A549 (cell line): ENCODE measurements around the gene IGFBP5. TPM values are rescaled to one million over a fixed set of nuclear protein-coding genes. Genes with fewer than 3 reads are reported as not detected.
A peak's percentile ranks its signal among the peaks of the same experiment; 100 is the strongest.

Experiments
- ATAC-seq, 2 experiments: fragments of 200-7000 bp in 1 of 2; fragments of >200 bp in 1 of 2; cut with Nextera tagmentation in 1 of 2; cut with Tn5 transposase in 1 of 2; 3 replicates each; pipeline versions ENCODE4 v1.8.0 to v1.9.1; 2018 to 2020; ENCODE audit warnings: mild to moderate bottlenecking in 1 of 2, moderate library complexity in 1 of 2
- CTCF ChIA-PET: fragments of 300-600 bp; sonication (Branson Sonifier 250); formaldehyde crosslinking; extraction: SDS; loops from one replicate; lab custom pipeline; 2021; ENCODE audit warnings: antibody characterized with exemption, inconsistent platforms; lab: Yijun Ruan, JAX
- POLR2A ChIA-PET: fragments of 350-600 bp; formaldehyde crosslinking; extraction: SDS; loops from one replicate; lab custom pipeline; 2021; ENCODE audit warnings: antibody characterized with exemption, inconsistent platforms; lab: Yijun Ruan, JAX
- DNase-seq, 2 experiments: peaks; one replicate each; pipeline versions ENCODE4 v3.0.0 to v3.0.0-alpha.2; 2011 to 2016; ENCODE audit warnings: low read depth in 1 of 2, low spot score in 1 of 2
- FAIRE-seq: peaks from 2 replicates; lab custom pipeline; 2011; peaks lifted over from hg19 to GRCh38; lab: Jason Lieb, UNC
- H3K27ac ChIP-seq, 2 experiments: fragments of >200 bp; sonication (Bioruptor Twin); formaldehyde crosslinking; 3 replicates each; pipeline ENCODE4 v1.5.1; 2016 to 2017
- H3K4me1 ChIP-seq: fragments of >200 bp; sonication (Bioruptor Twin); formaldehyde crosslinking; 3 replicates; pipeline ENCODE4 v1.6.1; 2016
- H3K4me2 ChIP-seq: fragments of >200 bp; sonication (Bioruptor Twin); formaldehyde crosslinking; 3 replicates; pipeline ENCODE4 v1.6.1; 2016
- H3K4me3 ChIP-seq: fragments of >200 bp; sonication (Bioruptor Twin); formaldehyde crosslinking; 3 replicates; pipeline ENCODE4 v1.5.1; 2016
- H3K9me3 ChIP-seq: fragments of >200 bp; sonication (Bioruptor Twin); formaldehyde crosslinking; 3 replicates; pipeline ENCODE4 v1.6.1; 2016
- ATOH8 ChIP-seq: fragments of 250-450 bp; sonication (Bioruptor Pico); IDR thresholded peaks from 2 replicates; pipeline ENCODE4 v1.5.0; 2020; ENCODE audit warnings: low read depth, mild to moderate bottlenecking, moderate library complexity
- CEBPB ChIP-seq, 2 experiments: fragments of >200 bp in 1 of 2; sonication (Bioruptor Twin) in 1 of 2; formaldehyde crosslinking in 1 of 2; IDR thresholded peaks; 2 replicates each; pipeline ENCODE4 v1.6.1; 2012 to 2016
- CTCF ChIP-seq: fragments of >200 bp; sonication (Bioruptor Twin); formaldehyde crosslinking; IDR thresholded peaks from 3 replicates; pipeline ENCODE4 v1.5.1; 2016
- EHF ChIP-seq: fragments of 250-450 bp; sonication (Bioruptor Pico); IDR thresholded peaks from 2 replicates; pipeline ENCODE4 v1.5.0; 2020; ENCODE audit warnings: mild to moderate bottlenecking
- ESRRA ChIP-seq: fragments of 150-350 bp; IDR thresholded peaks from 2 replicates; pipeline ENCODE4 v1.6.1; 2014; ENCODE audit warnings: mild to moderate bottlenecking, low read length, borderline replicate concordance
- FOSL2 ChIP-seq, 2 experiments: fragments of 450-650 bp in 1 of 2; fragments of >200 bp in 1 of 2; sonication (Bioruptor Twin) in 1 of 2; formaldehyde crosslinking; IDR thresholded peaks; 2 replicates each; pipeline versions ENCODE4 v1.5.0 to v1.6.1; 2016 to 2020; ENCODE audit warnings: mild to moderate bottlenecking in 1 of 2, moderate library complexity in 1 of 2
- HDAC2 ChIP-seq: fragments of 200-600 bp; sonication (generic); IDR thresholded peaks from 2 replicates; pipeline ENCODE4 v1.6.1; 2016
- HES2 ChIP-seq: fragments of >200 bp; sonication (Bioruptor Twin); formaldehyde crosslinking; IDR thresholded peaks from 2 replicates; pipeline ENCODE4 v1.6.1; 2016
- HEYL ChIP-seq: fragments of 250-450 bp; sonication (Bioruptor Pico); IDR thresholded peaks from 2 replicates; pipeline ENCODE4 v1.8.0; 2021; ENCODE audit warnings: mild to moderate bottlenecking, moderate library complexity
- HOXB5 ChIP-seq: fragments of 250-450 bp; sonication (Bioruptor Pico); IDR thresholded peaks from 2 replicates; pipeline ENCODE4 v1.5.0; 2020; ENCODE audit warnings: mild to moderate bottlenecking, moderate library complexity
- KDM1A ChIP-seq: fragments of 200-600 bp; sonication (generic); IDR thresholded peaks from 2 replicates; pipeline ENCODE4 v1.6.1; 2016; ENCODE audit warnings: low read depth, mild to moderate bottlenecking
- MAZ ChIP-seq: fragments of 150-350 bp; IDR thresholded peaks from 2 replicates; pipeline ENCODE4 v1.6.1; 2014; ENCODE audit warnings: antibody characterized with exemption, low read depth, low read length, borderline replicate concordance
- MYC ChIP-seq: IDR thresholded peaks from 2 replicates; pipeline ENCODE4 v1.6.1; 2012; ENCODE audit warnings: mild to moderate bottlenecking, inconsistent platforms, low read length, improper control_type of control experiment, borderline replicate concordance
- NFE2L2 ChIP-seq: fragments of 150-350 bp; conservative IDR thresholded peaks from 2 replicates; pipeline ENCODE4 v1.6.1; 2014; ENCODE audit warnings: low read length
- PHF8 ChIP-seq: fragments of 200-600 bp; sonication (generic); IDR thresholded peaks from 2 replicates; pipeline ENCODE4 v1.6.1; 2016; ENCODE audit warnings: low read depth, mild to moderate bottlenecking, antibody characterized with exemption, moderate library complexity, borderline replicate concordance
- POLR2A ChIP-seq: IDR thresholded peaks from 2 replicates; pipeline ENCODE4 v1.6.1; 2012; ENCODE audit warnings: mild to moderate bottlenecking, low read length
- RAD21 ChIP-seq, 2 experiments: fragments of >200 bp in 1 of 2; sonication (Bioruptor Twin) in 1 of 2; formaldehyde crosslinking in 1 of 2; IDR thresholded peaks in 1 of 2; conservative IDR thresholded peaks in 1 of 2; 2 replicates in 1 of 2; 3 replicates in 1 of 2; pipeline ENCODE4 v1.6.1; 2012 to 2018; ENCODE audit warnings: inconsistent platforms in 1 of 2
- RFX5 ChIP-seq: fragments of 450-650 bp; IDR thresholded peaks from 2 replicates; pipeline ENCODE4 v1.7.1; 2014; ENCODE audit warnings: antibody characterized with exemption, mild to moderate bottlenecking, moderate library complexity
- TFCP2L1 ChIP-seq: fragments of 250-450 bp; sonication (Bioruptor Pico); IDR thresholded peaks from 2 replicates; pipeline ENCODE4 v1.5.0; 2021; ENCODE audit warnings: mild to moderate bottlenecking
- ZC3H11A ChIP-seq: fragments of 450-650 bp; IDR thresholded peaks from 2 replicates; pipeline ENCODE4 v1.6.1; 2014; ENCODE audit warnings: antibody characterized with exemption, mild to moderate bottlenecking
- ZFP36 ChIP-seq: fragments of 450-650 bp; IDR thresholded peaks from 2 replicates; pipeline ENCODE4 v1.6.1; 2014; ENCODE audit warnings: borderline replicate concordance; ENCODE audit not compliant: partially characterized antibody
- WGBS: methylation state at CpG from one replicate; pipeline ENCODE4 v1.1.6; 2017; ENCODE audit errors: missing lambda C conversion rate; 5-methylcytosine and 5-hydroxymethylcytosine counted together
- polyA minus RNA-seq: library from RNA; depleted of rRNA, polyadenylated mRNA; stranded (reverse); fragments of >200 nt; gene quantifications from 2 replicates; pipeline ENCODE4 v1.2.3, GENCODE V29; 2011; rRNA and poly(A)+ RNA removed
- polyA plus RNA-seq, 4 experiments: library from polyadenylated mRNA; depleted of rRNA in 3 of 4; stranded (reverse); fragments of >200 nt; fragmentation: RNase III in 1 of 4; extraction: RNeasy Plus Mini Kit Qiagen cat#74134 plus additional on column Dnase treatment in 1 of 4; gene quantifications; 2 replicates in 3 of 4; 3 replicates in 1 of 4; pipeline ENCODE4 v1.2.3, GENCODE V29; 2011 to 2017

The IGFBP5 gene
- polyA plus RNA-seq (2011; rRNA removed) (0.97 and 1.5 TPM in 2 replicates), polyA plus RNA-seq (2017; fragmentation: RNase III; extraction: RNeasy Plus Mini Kit Qiagen cat#74134 plus additional on column Dnase treatment) (0.20 to 0.46 TPM (median 0.23 TPM) in 3 replicates), polyA minus RNA-seq (1.7 and 3.4 TPM in 2 replicates)
- polyA plus RNA-seq (2012; cell fraction: cytosol; rRNA removed), result 1.5 and 1.9 TPM in 2 replicates
- 2.2 and 4.9 TPM in 2 replicates for polyA plus RNA-seq (2012; cell fraction: nucleus; rRNA removed)

- Histone ChIP-seq H3K27ac (peak within 1 kb of the TSS in 1 of 2 experiments; percentile 53; a peak in 2 of 6 replicates), H3K9me3 (no peaks in the 10 kb centered on the region), H3K4me2 (peak within 1 kb of the TSS; percentile 94), H3K4me1 (peaks cover 31% of the 10 kb centered on the region; the same call in 2 of the 3 replicates), H3K4me3 (peak within 1 kb of the TSS; percentile 52)
- ChIA-PET POLR2A (no interaction called here), CTCF (interaction anchor here (0.6 to 3.4 kb wide), 7 partner anchors 13 to 1207 kb away, joined by 3 to 10 read pairs (median 3); no protein-coding TSS in a partner anchor)
- 56% methylated on average over 16 of the region's 16 CpGs for WGBS
- ATAC-seq, result no peak
- FAIRE-seq, result no peak
- no peak for DNase-seq
- TF ChIP-seq CTCF (0 out of 3 replicates have a peak, but pooled peaks have one; percentile 5), HOXB5 (no peak)
Observed at GRCh38 chr2:216695401-216695821, at the start of gene IGFBP5. Gene IGFBP5 (minus strand): TSS chr2:216695549. CDS start chr2:216694775, 774 bp downstream.

GRCh38 chr2:216743781-216744180, 48.4 kb upstream of the IGFBP5 start:
- POLR2A ChIA-PET, result no interaction called here
- no peak for ATAC-seq

GRCh38 chr2:216742411-216742810, 47.1 kb upstream of the IGFBP5 start:
- DNase-seq, result no peak
- ChIA-PET CTCF (no interaction called here), POLR2A (no interaction called here)
- Histone ChIP-seq H3K4me1 (no peaks in the 10 kb centered on the region), H3K4me3 (no peak overlapping the region), H3K27ac (no peak overlapping the region), H3K9me3 (0 out of 3 replicates have a peak, but pooled peaks cover 4% of the 10 kb centered on the region), H3K4me2 (no peak overlapping the region)
- TF ChIP-seq HEYL (no peak), CEBPB (IDR thresholded peaks at IDR 0.05) (no peak)
- no peak for FAIRE-seq
- WGBS, result 63% methylated on average over 3 of the region's 3 CpGs
- ATAC-seq, result no peak

More at GRCh38 chr2:216743781-216744180, 48.4 kb upstream of the IGFBP5 start:
- Histone ChIP-seq H3K27ac (no peak overlapping the region), H3K9me3 (0 out of 3 replicates have a peak, but pooled peaks cover 4% of the 10 kb centered on the region), H3K4me2 (no peak overlapping the region), H3K4me3 (no peak overlapping the region), H3K4me1 (no peaks in the 10 kb centered on the region)
- TF ChIP-seq ZFP36, result no peak
- TF ChIP-seq ESRRA, result no peak
- no peak for TF ChIP-seq RFX5
- TF ChIP-seq RAD21 (conservative IDR thresholded peaks at IDR 0.05 in 1 of 2, IDR thresholded peaks at IDR 0.05 in 1 of 2), result no peak
- no peak for TF ChIP-seq CTCF
- TF ChIP-seq NFE2L2, result no peak
- TF ChIP-seq HES2, result no peak
- no peak for TF ChIP-seq MAZ
- no peak for TF ChIP-seq ZC3H11A
- TF ChIP-seq HDAC2, result no peak
- no peak for TF ChIP-seq ATOH8 (CRISPR knock-in tag)
- TF ChIP-seq KDM1A, result no peak
- TF ChIP-seq TFCP2L1, result no peak
- TF ChIP-seq PHF8, result no peak
- TF ChIP-seq EHF (CRISPR knock-in tag), result no peak
- no peak for TF ChIP-seq POLR2A
- no peak for TF ChIP-seq FOSL2 (IDR thresholded peaks at IDR 0.05)
- TF ChIP-seq FOSL2 (CRISPR knock-in tag; IDR thresholded peaks at IDR 0.05), result no peak
- TF ChIP-seq MYC, result no peak
- FAIRE-seq (no peak), DNase-seq (no peak)
- WGBS, result 0% methylated on average over 1 of the region's 1 CpG
- CTCF ChIA-PET, result no interaction called here
